ENCODE measurements around the gene RABEP1.
"Not testable (repeated sequence)": the region's sequence is repeated elsewhere in the genome, so short reads cannot be mapped to it uniquely, and the experiment has no call there.

The RABEP1 gene

GRCh38 chr17:5281814-5282641 lies at the start of gene RABEP1:
Gene RABEP1, plus strand, starts transcription at chr17:5282284. Its CDS starts 203 bp downstream, at chr17:5282487.
- peak within 1 kb of the TSS; percentile 67 for H3K4me3 ChIP-seq (ENCODE audit: low read depth, low read length)
- TF ChIP-seq CTCF (IDR thresholded peaks at IDR 0.05; ENCODE audit: borderline replicate concordance, insufficient read depth, low read depth, low read length): 0 out of 2 replicates have a peak, but pooled peaks have one; percentile 20

- peak overlapping the region; percentile 83 for H3K4me3 ChIP-seq (ENCODE audit: low read depth, low read length)
Observed at GRCh38 chr17:5233492-5233891, 48.6 kb upstream of the RABEP1 start.

- no peak for TF ChIP-seq CTCF (IDR thresholded peaks at IDR 0.05; ENCODE audit: borderline replicate concordance, insufficient read depth, low read depth, low read length)
- H3K4me3 ChIP-seq (ENCODE audit: low read depth, low read length): peak within 1 kb of the TSS; percentile 83
Observed at GRCh38 chr17:5234645-5235576, 47.2 kb upstream of the RABEP1 start, which contains the start of gene SCIMP. Gene SCIMP, minus strand, starts transcription at chr17:5234860. Its CDS starts 105 bp downstream, at chr17:5234755.

GRCh38 chr17:5236938-5237540 lies 45.0 kb upstream of the RABEP1 start:
- no peak overlapping the region for H3K4me3 ChIP-seq (ENCODE audit: low read depth, low read length)
- TF ChIP-seq CTCF (IDR thresholded peaks at IDR 0.05; ENCODE audit: borderline replicate concordance, insufficient read depth, low read depth, low read length): no peak

GRCh38 chr17:5237541-5238016 lies 44.5 kb upstream of the RABEP1 start:
- H3K4me3 ChIP-seq (ENCODE audit: low read depth, low read length): no peak overlapping the region
- peak; percentile 82 for TF ChIP-seq CTCF (IDR thresholded peaks at IDR 0.05; ENCODE audit: borderline replicate concordance, insufficient read depth, low read depth, low read length)

- H3K4me3 ChIP-seq (ENCODE audit: low read depth, low read length): no peak overlapping the region
- no peak for TF ChIP-seq CTCF (IDR thresholded peaks at IDR 0.05; ENCODE audit: borderline replicate concordance, insufficient read depth, low read depth, low read length)
Observed at GRCh38 chr17:5238333-5238732, 43.8 kb upstream of the RABEP1 start.

- H3K4me3 ChIP-seq (ENCODE audit: low read depth, low read length): not testable (repeated sequence)
Observed at GRCh38 chr17:5239769-5240168, 42.3 kb upstream of the RABEP1 start.
